Sigmoid colon (tissue), 4 donors: ENCODE data around the gene DCANP1.

Source experiments
- EP300 ChIP-seq, 4 donors: sonication (generic); formaldehyde crosslinking; IDR thresholded peaks; one replicate each; pipeline ENCODE4 v1.6.1; 2017; ENCODE audit warnings: antibody characterized with exemption in 4 of 4
- POLR2A ChIP-seq, 2 donors: fragments of 450-650 bp; IDR thresholded peaks; one replicate each; pipeline ENCODE4 v1.6.1; 2016; ENCODE audit warnings: antibody characterized with exemption in 2 of 2, mild to moderate bottlenecking in 2 of 2, moderate library complexity in 2 of 2
- TF ChIP-seq, protein P1 (sequence below), 4 experiments: fragments of 450-650 bp in 3 of 4; fragments of 200-600 bp in 1 of 4; IDR thresholded peaks; one replicate each; pipeline ENCODE4 v1.5.1; 2016 to 2019; ENCODE audit warnings: antibody characterized with exemption in 4 of 4, mild to moderate bottlenecking in 3 of 4, moderate library complexity in 2 of 4

DNA sequence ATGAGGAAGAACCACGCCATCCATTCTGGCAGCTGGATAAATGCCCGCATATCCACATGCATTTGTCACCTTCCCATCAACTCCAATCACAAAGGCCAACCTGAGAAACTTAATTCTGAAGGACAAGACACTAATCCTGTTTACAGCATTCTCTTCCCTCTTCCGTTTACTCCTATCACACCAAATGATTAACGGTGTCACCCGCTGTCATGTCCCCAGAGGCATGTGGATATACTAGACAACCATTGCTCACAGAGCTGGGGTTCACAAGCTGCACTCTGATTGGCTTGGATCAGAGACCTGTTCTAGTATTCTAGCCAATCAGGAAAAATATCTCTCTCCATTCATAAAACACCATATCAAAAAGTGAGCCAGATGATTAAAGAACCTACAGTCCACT is 51.7 kb downstream of the DCANP1 start:
- TF ChIP-seq, protein P1, sequence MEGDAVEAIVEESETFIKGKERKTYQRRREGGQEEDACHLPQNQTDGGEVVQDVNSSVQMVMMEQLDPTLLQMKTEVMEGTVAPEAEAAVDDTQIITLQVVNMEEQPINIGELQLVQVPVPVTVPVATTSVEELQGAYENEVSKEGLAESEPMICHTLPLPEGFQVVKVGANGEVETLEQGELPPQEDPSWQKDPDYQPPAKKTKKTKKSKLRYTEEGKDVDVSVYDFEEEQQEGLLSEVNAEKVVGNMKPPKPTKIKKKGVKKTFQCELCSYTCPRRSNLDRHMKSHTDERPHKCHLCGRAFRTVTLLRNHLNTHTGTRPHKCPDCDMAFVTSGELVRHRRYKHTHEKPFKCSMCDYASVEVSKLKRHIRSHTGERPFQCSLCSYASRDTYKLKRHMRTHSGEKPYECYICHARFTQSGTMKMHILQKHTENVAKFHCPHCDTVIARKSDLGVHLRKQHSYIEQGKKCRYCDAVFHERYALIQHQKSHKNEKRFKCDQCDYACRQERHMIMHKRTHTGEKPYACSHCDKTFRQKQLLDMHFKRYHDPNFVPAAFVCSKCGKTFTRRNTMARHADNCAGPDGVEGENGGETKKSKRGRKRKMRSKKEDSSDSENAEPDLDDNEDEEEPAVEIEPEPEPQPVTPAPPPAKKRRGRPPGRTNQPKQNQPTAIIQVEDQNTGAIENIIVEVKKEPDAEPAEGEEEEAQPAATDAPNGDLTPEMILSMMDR (IDR thresholded peaks at IDR 0.05) = no peak
- TF ChIP-seq POLR2A (IDR thresholded peaks at IDR 0.05) (no peak), EP300 (IDR thresholded peaks at IDR 0.05) (no peak)
